PC-9 (cell line): ENCODE measurements around the gene ADAMTS16. TPM values are rescaled to one million over a fixed set of nuclear protein-coding genes. Genes with fewer than 3 reads are reported as not detected.

Experiments
- BruUV-seq: library from RNA; stranded (reverse); fragments of 400-500 nt; replicated peaks from 2 replicates; lab custom pipeline; 2021; lab: Mats Ljungman, UMichigan
- CTCF ChIA-PET: fragments of 300-600 bp; sonication (Branson Sonifier 250); formaldehyde crosslinking; loops from one replicate; lab custom pipeline; 2022; ENCODE audit warnings: antibody characterized with exemption; lab: Charles Lee
- POLR2A ChIA-PET: fragments of 300-600 bp; sonication (Branson Sonifier 250); formaldehyde crosslinking; loops from one replicate; lab custom pipeline; 2022; ENCODE audit warnings: antibody characterized with exemption; ENCODE audit not compliant: unreplicated experiment; lab: Charles Lee
- DNase-seq, 2 experiments: peaks; one replicate each; pipeline versions ENCODE4 v3.0.0 to v3.0.0-alpha.2; 2015 to 2022; ENCODE audit warnings: mixed read lengths in 1 of 2
- H2AFZ ChIP-seq: fragments of 200-600 bp; sonication (generic); 2 replicates; pipeline ENCODE4 v1.8.1; 2017; ENCODE audit warnings: antibody characterized with exemption
- H3F3A ChIP-seq: fragments of 200-600 bp; sonication (generic); 2 replicates; pipeline ENCODE4 v1.8.1; 2017; ENCODE audit warnings: antibody characterized with exemption, mild to moderate bottlenecking, low read depth; ENCODE audit not compliant: insufficient read depth
- H3K27ac ChIP-seq: fragments of 200-600 bp; sonication (generic); 2 replicates; pipeline ENCODE4 v1.6.1; 2016; ENCODE audit warnings: mixed run types
- H3K27me3 ChIP-seq: fragments of 200-600 bp; sonication (generic); 2 replicates; pipeline ENCODE4 v1.6.1; 2016; ENCODE audit warnings: low read depth, mixed run types; ENCODE audit not compliant: insufficient read depth
- H3K36me3 ChIP-seq: fragments of 200-600 bp; sonication (generic); 2 replicates; pipeline ENCODE4 v1.6.1; 2016; ENCODE audit warnings: low read depth, mixed run types
- H3K4me1 ChIP-seq: fragments of 200-600 bp; sonication (generic); replicated peaks from 2 replicates; pipeline ENCODE4 v1.6.1; 2016; ENCODE audit warnings: mixed run types; ENCODE audit not compliant: insufficient read depth
- H3K4me2 ChIP-seq: fragments of 200-600 bp; sonication (generic); 2 replicates; pipeline ENCODE4 v1.6.1; 2017; ENCODE audit warnings: mixed run types
- H3K4me3 ChIP-seq: fragments of 200-600 bp; sonication (generic); 2 replicates; pipeline ENCODE4 v1.6.1; 2016; ENCODE audit warnings: mixed run types
- H3K79me2 ChIP-seq: fragments of 200-600 bp; sonication (generic); 2 replicates; pipeline ENCODE4 v1.6.1; 2017; ENCODE audit warnings: low read depth, mixed run types
- H3K9me2 ChIP-seq: fragments of 200-600 bp; sonication (generic); 2 replicates; pipeline ENCODE4 v1.8.1; 2017; ENCODE audit warnings: mild to moderate bottlenecking; ENCODE audit not compliant: insufficient read depth
- H3K9me3 ChIP-seq: fragments of 200-600 bp; sonication (generic); 2 replicates; pipeline ENCODE4 v1.8.1; 2016; ENCODE audit warnings: low read depth; ENCODE audit not compliant: insufficient read depth
- H4K20me1 ChIP-seq: fragments of 200-600 bp; sonication (generic); 2 replicates; pipeline ENCODE4 v1.8.1; 2017; ENCODE audit not compliant: insufficient read depth
- CTCF ChIP-seq: fragments of 200-600 bp; sonication (generic); conservative IDR thresholded peaks from 2 replicates; pipeline ENCODE4 v1.6.1; 2017; ENCODE audit warnings: mixed run types, antibody characterized with exemption, mild to moderate bottlenecking, moderate library complexity
- EZH2 ChIP-seq: fragments of 200-600 bp; sonication (generic); IDR thresholded peaks from 2 replicates; pipeline ENCODE4 v1.8.0; 2017; ENCODE audit warnings: antibody characterized with exemption, low read depth
- intact Hi-C: fragments of 100-400 bp; cut with micrococcal nuclease; formaldehyde crosslinking; loops from one replicate; pipeline ENCODE4 v1.10.0; 2022; ENCODE audit not compliant: unreplicated experiment
- total RNA-seq: library from RNA; stranded (reverse); gene quantifications from 2 replicates; pipeline ENCODE4 v1.2.3, GENCODE V29; 2021

Gene ADAMTS16
- total RNA-seq, 1 experiment from 2014 or later: 26.4 TPM

GRCh38 chr5:5158472-5158895 lies 18.4 kb downstream of the ADAMTS16 start:
- ChIA-PET POLR2A (no interaction called here), CTCF (no interaction called here)
- Histone ChIP-seq H3K9me3 (no peaks in the 10 kb centered on the region), H3K4me3 (no peak overlapping the region), H4K20me1 (no peaks in the 10 kb centered on the region), H3K27me3 (no peaks in the 10 kb centered on the region), H3K4me1 (no peaks in the 10 kb centered on the region), H3F3A (no peaks in the 10 kb centered on the region), H3K79me2 (peaks cover 11% of the 10 kb centered on the region), H3K36me3 (0 out of 2 replicates have a peak, but pooled peaks cover 9% of the 10 kb centered on the region), H3K27ac (no peak overlapping the region), H3K9me2 (no peaks in the 10 kb centered on the region), H2AFZ (no peak overlapping the region), H3K4me2 (no peak overlapping the region)
- no peak for TF ChIP-seq EZH2
- no peak for TF ChIP-seq CTCF
- intact Hi-C loops: no loop called here
- DNase-seq: no peak
- no TSS peak for BruUV-seq

- Histone ChIP-seq H3K36me3 (0 out of 2 replicates have a peak, but pooled peaks cover 9% of the 10 kb centered on the region), H3K9me2 (no peaks in the 10 kb centered on the region), H3K4me1 (no peaks in the 10 kb centered on the region), H3K4me2 (no peak overlapping the region), H2AFZ (no peak overlapping the region), H3K27ac (no peak overlapping the region), H3K4me3 (no peak overlapping the region), H3F3A (no peaks in the 10 kb centered on the region), H3K27me3 (no peaks in the 10 kb centered on the region), H3K9me3 (no peaks in the 10 kb centered on the region), H4K20me1 (no peaks in the 10 kb centered on the region), H3K79me2 (peaks cover 11% of the 10 kb centered on the region)
- BruUV-seq: no TSS peak
- intact Hi-C loops: no loop called here
- ChIA-PET CTCF (no interaction called here), POLR2A (no interaction called here)
- TF ChIP-seq EZH2: no peak
- no peak for TF ChIP-seq CTCF
- no peak for DNase-seq
These were observed 19.4 kb downstream of the ADAMTS16 start for GRCh38 chr5:5159282-5160103.

- Histone ChIP-seq H3K4me2 (no peak overlapping the region), H3K27ac (no peak overlapping the region), H3K9me2 (no peaks in the 10 kb centered on the region), H3K4me1 (no peaks in the 10 kb centered on the region), H3K36me3 (0 out of 2 replicates have a peak, but pooled peaks cover 6% of the 10 kb centered on the region), H3K27me3 (no peaks in the 10 kb centered on the region), H3F3A (peaks cover 7% of the 10 kb centered on the region; the same call in 1 of the 2 replicates), H4K20me1 (no peaks in the 10 kb centered on the region), H2AFZ (no peak overlapping the region), H3K79me2 (no peaks in the 10 kb centered on the region; the same call in 1 of the 2 replicates), H3K4me3 (no peak overlapping the region), H3K9me3 (peaks cover 11% of the 10 kb centered on the region; the same call in 1 of the 2 replicates)
- ChIA-PET POLR2A (no interaction called here), CTCF (no interaction called here)
- BruUV-seq: no TSS peak
- no peak for DNase-seq
- intact Hi-C loops: no loop called here
- TF ChIP-seq CTCF (no peak), EZH2 (no peak)
These were observed 24.0 kb downstream of the ADAMTS16 start for GRCh38 chr5:5164163-5164562.
